HG02759 (cell line): ENCODE measurements around the gene RPRD2.

Experiments
- ATAC-seq: cut with Tn5 transposase; IDR thresholded peaks from one replicate; pipeline ENCODE4 v1.9.1; 2021; ENCODE audit warnings: mild to moderate bottlenecking, moderate library complexity; ENCODE audit not compliant: unreplicated experiment

Gene RPRD2

GRCh38 chr1:150513351-150513791, 149.4 kb downstream of the RPRD2 start:
- no peak for ATAC-seq

GRCh38 chr1:150514260-150514659, 150.3 kb downstream of the RPRD2 start:
- no peak for ATAC-seq

DNA sequence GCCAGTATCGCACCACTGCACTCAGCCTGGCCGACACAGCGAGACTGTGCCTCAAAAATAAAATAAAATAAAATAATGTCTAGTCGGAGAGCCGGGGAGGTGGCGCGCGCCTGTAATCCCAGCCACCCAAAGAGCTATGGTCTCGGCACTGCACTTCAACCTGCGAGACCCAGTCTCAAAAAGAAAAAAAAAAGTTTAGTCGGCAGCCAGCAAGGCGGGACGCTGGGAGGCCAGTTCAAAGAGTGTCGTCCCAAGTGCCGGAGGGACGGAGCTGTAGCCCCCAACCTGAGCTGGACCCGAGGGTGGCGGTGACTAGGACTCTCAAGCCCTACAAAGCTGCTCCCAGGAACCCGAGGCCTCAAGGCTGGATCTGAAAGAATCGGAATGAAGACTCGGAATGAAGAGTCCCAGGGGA, 151.0 kb downstream of the RPRD2 start:
- ATAC-seq, result peak; percentile 10

GRCh38 chr1:150515328-150516049, 151.5 kb downstream of the RPRD2 start, which contains the start of gene FALEC:
TSS of gene FALEC (plus strand) at chr1:150515752.
- peak; percentile 98 for ATAC-seq

DNA sequence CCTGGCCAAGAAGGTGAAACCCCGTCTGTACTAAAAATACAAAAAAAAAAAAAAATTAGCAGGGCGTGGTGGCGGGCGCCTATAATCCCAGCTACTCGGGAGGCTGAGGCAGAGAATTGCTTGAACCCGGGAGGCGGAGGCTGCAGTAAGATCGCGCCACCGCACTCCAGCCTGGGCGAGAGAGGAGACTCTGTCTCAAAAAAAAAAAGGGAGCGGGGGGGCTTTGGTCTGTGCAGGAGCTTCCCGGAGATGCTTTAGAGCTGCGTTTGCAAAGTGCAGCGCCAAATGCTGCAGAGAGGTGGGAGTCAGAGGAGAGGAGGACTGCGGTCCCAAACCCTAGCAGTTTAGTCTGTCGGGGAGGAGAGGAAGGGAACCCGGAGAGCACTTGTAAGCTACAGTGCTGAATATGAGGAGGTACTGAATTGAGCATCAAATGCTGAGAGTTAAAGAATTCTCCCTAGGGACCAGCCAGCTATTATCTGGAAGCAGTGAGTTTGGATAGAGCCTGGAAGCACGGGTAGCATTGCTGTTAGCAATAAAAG, 152.2 kb downstream of the RPRD2 start:
- ATAC-seq, result no peak

- ATAC-seq, result no peak
These were observed 152.7 kb downstream of the RPRD2 start for GRCh38 chr1:150516616-150517015.

DNA sequence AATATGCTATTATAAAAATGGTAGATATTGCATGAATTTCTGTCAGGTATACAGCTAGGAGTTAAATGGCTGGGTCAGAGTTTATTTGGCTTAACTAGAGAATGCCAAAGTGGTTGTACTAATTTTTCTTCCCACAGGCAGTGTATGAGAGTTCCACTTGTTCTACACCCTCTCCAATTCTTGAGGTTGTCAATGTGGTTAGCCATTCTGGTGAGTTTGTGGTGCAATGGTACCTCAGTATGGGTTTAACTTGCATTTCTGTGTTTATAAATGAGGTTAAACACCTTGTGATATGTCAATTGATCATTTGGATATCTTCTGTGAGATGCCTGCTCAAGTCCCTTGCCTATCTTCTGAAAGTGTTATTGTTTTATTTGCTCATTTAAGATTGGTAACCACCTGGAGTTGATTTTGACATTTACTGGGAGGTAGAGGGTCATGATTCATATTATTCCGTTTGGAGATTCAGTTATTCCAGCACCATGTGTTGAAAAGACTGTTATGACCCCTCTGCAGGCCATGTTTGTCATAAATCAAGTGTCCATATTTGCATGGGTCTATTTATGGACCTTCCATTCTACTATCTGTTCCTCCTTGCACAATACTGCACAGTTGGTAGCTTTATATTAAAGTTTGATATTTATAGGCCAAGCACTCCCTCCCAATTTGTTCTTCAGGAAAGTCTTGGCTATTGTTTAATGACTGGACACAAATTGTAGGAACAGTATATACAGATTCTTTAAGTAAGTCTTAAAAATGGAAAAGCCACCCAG, 157.4 kb downstream of the RPRD2 start:
- ATAC-seq, result no peak

DNA sequence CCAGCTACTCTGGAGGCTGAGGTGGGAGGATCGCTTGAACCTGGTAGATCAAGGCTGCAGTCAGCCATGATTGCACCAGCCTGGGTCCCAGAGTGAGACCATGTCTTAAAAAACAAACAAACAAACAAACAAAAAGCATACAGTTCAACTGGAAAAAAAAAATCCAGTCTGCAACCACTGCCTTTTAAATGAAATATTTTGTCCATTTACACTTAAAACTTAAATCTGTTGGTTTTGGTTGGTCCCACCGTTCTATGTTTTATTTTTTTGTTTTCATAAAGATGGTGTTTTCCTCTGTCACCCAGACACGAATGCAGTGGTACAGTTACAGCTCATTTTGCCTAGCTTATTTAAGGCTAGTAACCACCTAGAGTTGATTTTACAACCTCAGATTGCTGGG, 161.4 kb downstream of the RPRD2 start:
- no peak for ATAC-seq
